ENCODE measurements around the gene HLF.

GRCh38 chr17:55279203-55279602 lies 14.4 kb downstream of the HLF start:
- TF ChIP-seq, protein P1, sequence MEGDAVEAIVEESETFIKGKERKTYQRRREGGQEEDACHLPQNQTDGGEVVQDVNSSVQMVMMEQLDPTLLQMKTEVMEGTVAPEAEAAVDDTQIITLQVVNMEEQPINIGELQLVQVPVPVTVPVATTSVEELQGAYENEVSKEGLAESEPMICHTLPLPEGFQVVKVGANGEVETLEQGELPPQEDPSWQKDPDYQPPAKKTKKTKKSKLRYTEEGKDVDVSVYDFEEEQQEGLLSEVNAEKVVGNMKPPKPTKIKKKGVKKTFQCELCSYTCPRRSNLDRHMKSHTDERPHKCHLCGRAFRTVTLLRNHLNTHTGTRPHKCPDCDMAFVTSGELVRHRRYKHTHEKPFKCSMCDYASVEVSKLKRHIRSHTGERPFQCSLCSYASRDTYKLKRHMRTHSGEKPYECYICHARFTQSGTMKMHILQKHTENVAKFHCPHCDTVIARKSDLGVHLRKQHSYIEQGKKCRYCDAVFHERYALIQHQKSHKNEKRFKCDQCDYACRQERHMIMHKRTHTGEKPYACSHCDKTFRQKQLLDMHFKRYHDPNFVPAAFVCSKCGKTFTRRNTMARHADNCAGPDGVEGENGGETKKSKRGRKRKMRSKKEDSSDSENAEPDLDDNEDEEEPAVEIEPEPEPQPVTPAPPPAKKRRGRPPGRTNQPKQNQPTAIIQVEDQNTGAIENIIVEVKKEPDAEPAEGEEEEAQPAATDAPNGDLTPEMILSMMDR (IDR thresholded peaks at IDR 0.05): no peak
- TF ChIP-seq POLR2A (IDR thresholded peaks at IDR 0.05): no peak

Measured in upper lobe of left lung (tissue), 4 donors.